Large intestine (tissue), 3 donors: Measurements from ENCODE around the gene SCMH1. TPM values are rescaled to one million over a fixed set of nuclear protein-coding genes. Genes with fewer than 3 reads are reported as not detected.
"Not testable (repeated sequence)": the region's sequence is repeated elsewhere in the genome, so short reads cannot be mapped to it uniquely, and the experiment has no call there.

Experiments
- DNase-seq, 2 donors: peaks; one replicate each; pipeline versions ENCODE4 v3.0.0 to v3.0.0-alpha.2; 2013
- H3K27ac ChIP-seq: one replicate; pipeline ENCODE4 v1.5.1; 2013; ENCODE audit warnings: low read length
- H3K27me3 ChIP-seq: 2 replicates; pipeline ENCODE4 v1.6.1; 2013; ENCODE audit warnings: low read length; ENCODE audit not compliant: control insufficient read depth, insufficient read depth
- H3K36me3 ChIP-seq: 2 replicates; pipeline ENCODE4 v1.6.1; 2013; ENCODE audit warnings: low read length; ENCODE audit not compliant: control insufficient read depth, insufficient read depth
- H3K4me1 ChIP-seq: one replicate; pipeline ENCODE4 v1.6.1; 2013; ENCODE audit warnings: low read length; ENCODE audit not compliant: control insufficient read depth, insufficient read depth
- H3K4me3 ChIP-seq: one replicate; pipeline ENCODE4 v1.5.1; 2013; ENCODE audit warnings: low read length
- H3K9me3 ChIP-seq: one replicate; pipeline ENCODE4 v1.6.1; 2013; ENCODE audit warnings: mild to moderate bottlenecking, low read depth, low read length, moderate library complexity; ENCODE audit not compliant: control insufficient read depth
- WGBS: methylation state at CpG from one replicate; pipeline ENCODE4 v1.1.5; 2013; ENCODE audit warnings: low lambda C conversion rate; ENCODE audit not compliant: insufficient coverage; 5-methylcytosine and 5-hydroxymethylcytosine counted together
- polyA plus RNA-seq: library from polyadenylated mRNA; unstranded; fragments of 120-200 nt; gene quantifications from one replicate; pipeline ENCODE4 v1.2.1, GENCODE V29; 2013

SCMH1 gene
- polyA plus RNA-seq, 1 donor, result 42.8 TPM

- WGBS, result 83% methylated on average over 1 of the region's 2 CpGs
- H3K9me3 ChIP-seq, H3K27ac ChIP-seq, H3K4me1 ChIP-seq, H3K4me3 ChIP-seq, DNase-seq, H3K27me3 ChIP-seq, H3K36me3 ChIP-seq: not testable (repeated sequence)
These were observed 107.8 kb downstream of the SCMH1 start for GRCh38 chr1:41134325-41134724.

- WGBS, result no CpG with 5 or more reads among the region's 8 CpGs
- DNase-seq, result peak; percentile 62 to 74
- H3K36me3 ChIP-seq, result no peaks in the 10 kb centered on the region
- no peak overlapping the region for H3K4me3 ChIP-seq
- no peaks in the 10 kb centered on the region for H3K9me3 ChIP-seq
- no peak overlapping the region for H3K27ac ChIP-seq
- H3K27me3 ChIP-seq, result no peaks in the 10 kb centered on the region
- H3K4me1 ChIP-seq, result no peaks in the 10 kb centered on the region
These were observed 119.1 kb downstream of the SCMH1 start for GRCh38 chr1:41122851-41123518.

- DNase-seq, result no peak
- H3K4me3 ChIP-seq, result no peak overlapping the region
- H3K27ac ChIP-seq, result no peak overlapping the region
- H3K9me3 ChIP-seq, result peaks cover 3% of the 10 kb centered on the region
- H3K36me3 ChIP-seq, result no peaks in the 10 kb centered on the region
- no peaks in the 10 kb centered on the region for H3K4me1 ChIP-seq
- no peaks in the 10 kb centered on the region for H3K27me3 ChIP-seq
These were observed 120.0 kb downstream of the SCMH1 start for GRCh38 chr1:41122148-41122547.

- H3K36me3 ChIP-seq, result peaks cover 8% of the 10 kb centered on the region
- H3K4me1 ChIP-seq, result no peaks in the 10 kb centered on the region
- DNase-seq, result no peak
- peaks cover 3% of the 10 kb centered on the region for H3K9me3 ChIP-seq
- no peak overlapping the region for H3K4me3 ChIP-seq
- H3K27ac ChIP-seq, result no peak overlapping the region
- no peaks in the 10 kb centered on the region for H3K27me3 ChIP-seq
These were observed 123.5 kb downstream of the SCMH1 start for GRCh38 chr1:41118645-41119044.

GRCh38 chr1:41117241-41117640 is 124.9 kb downstream of the SCMH1 start:
- not testable (repeated sequence) for DNase-seq, H3K9me3 ChIP-seq, H3K27me3 ChIP-seq, H3K4me1 ChIP-seq, H3K4me3 ChIP-seq, H3K27ac ChIP-seq
- 70% methylated on average over 2 of the region's 15 CpGs for WGBS
- H3K36me3 ChIP-seq, result peaks cover 17% of the 10 kb centered on the region

GRCh38 chr1:41110736-41111135 is 131.4 kb downstream of the SCMH1 start:
- Histone ChIP-seq H3K4me1 (peaks cover 7% of the 10 kb centered on the region), H3K4me3 (no peak overlapping the region), H3K27me3 (no peaks in the 10 kb centered on the region), H3K36me3 (peaks cover 22% of the 10 kb centered on the region), H3K27ac (no peak overlapping the region), H3K9me3 (no peaks in the 10 kb centered on the region)
- no peak for DNase-seq
- 83% methylated on average over 1 of the region's 1 CpG for WGBS

GRCh38 chr1:41110286-41110685 is 131.8 kb downstream of the SCMH1 start:
- H3K27me3 ChIP-seq, result no peaks in the 10 kb centered on the region
- H3K27ac ChIP-seq, result peak overlapping the region; percentile 65

GRCh38 chr1:41109310-41110197 is 132.6 kb downstream of the SCMH1 start:
- no peaks in the 10 kb centered on the region for H3K27me3 ChIP-seq
- WGBS, result 83% methylated on average over 1 of the region's 4 CpGs
- peak overlapping the region; percentile 65 for H3K27ac ChIP-seq
- peak; percentile 55 to 67 for DNase-seq
- H3K36me3 ChIP-seq, result peaks cover 22% of the 10 kb centered on the region
- H3K4me1 ChIP-seq, result peaks cover 7% of the 10 kb centered on the region
- H3K4me3 ChIP-seq, result no peak overlapping the region
- no peaks in the 10 kb centered on the region for H3K9me3 ChIP-seq

More at GRCh38 chr1:41110286-41110685, 131.8 kb downstream of the SCMH1 start:
- H3K36me3 ChIP-seq, result peaks cover 22% of the 10 kb centered on the region
- peaks cover 7% of the 10 kb centered on the region for H3K4me1 ChIP-seq
- H3K4me3 ChIP-seq, result no peak overlapping the region
- DNase-seq, result no peak
- WGBS, result 80% methylated on average over 1 of the region's 1 CpG
- H3K9me3 ChIP-seq, result no peaks in the 10 kb centered on the region

GRCh38 chr1:41108696-41109275 is 133.3 kb downstream of the SCMH1 start:
- Histone ChIP-seq H3K27me3 (no peaks in the 10 kb centered on the region), H3K27ac (peak overlapping the region; percentile 65), H3K9me3 (no peaks in the 10 kb centered on the region), H3K36me3 (peaks cover 22% of the 10 kb centered on the region), H3K4me1 (peaks cover 7% of the 10 kb centered on the region), H3K4me3 (no peak overlapping the region)
- WGBS, result no CpG with 5 or more reads among the region's 1 CpG
- no peak for DNase-seq

- H3K9me3 ChIP-seq, result no peaks in the 10 kb centered on the region
- H3K27me3 ChIP-seq, result no peaks in the 10 kb centered on the region
- DNase-seq, result no peak
- H3K27ac ChIP-seq, result no peak overlapping the region
- no peak overlapping the region for H3K4me3 ChIP-seq
- peaks cover 8% of the 10 kb centered on the region for H3K36me3 ChIP-seq
- H3K4me1 ChIP-seq, result peaks cover 4% of the 10 kb centered on the region
- WGBS, result 88% methylated on average over 1 of the region's 4 CpGs
These were observed 138.3 kb downstream of the SCMH1 start for GRCh38 chr1:41103766-41104165.
